CD14-positive monocyte (primary cell): ENCODE measurements around the gene MEF2D. TPM values are rescaled to one million over a fixed set of nuclear protein-coding genes. Genes with fewer than 3 reads are reported as not detected.

Source experiments
- DNase-seq, 3 donors: peaks; one replicate each; pipeline ENCODE4 v3.0.0-alpha.2; 2011 to 2022
- H2AFZ ChIP-seq: 2 replicates; pipeline ENCODE4 v1.6.0; 2012; ENCODE audit warnings: mild to moderate bottlenecking, low read depth, low read length, inconsistent platforms; ENCODE audit not compliant: insufficient read depth, poor library complexity, severe bottlenecking
- H3K27ac ChIP-seq, 2 donors: 1 replicate in 1 of 2; 2 replicates in 1 of 2; pipeline ENCODE4 v1.5.1; 2012 to 2013; ENCODE audit warnings: low read length in 2 of 2, control low read depth in 1 of 2, inconsistent platforms in 1 of 2, low read depth in 1 of 2, mild to moderate bottlenecking in 1 of 2
- H3K27me3 ChIP-seq, 2 donors: one replicate each; pipeline versions ENCODE4 v1.6.0 to v1.6.1; 2011 to 2013; ENCODE audit warnings: low read length in 2 of 2; ENCODE audit not compliant: control insufficient read depth in 2 of 2, insufficient read depth in 2 of 2
- H3K36me3 ChIP-seq, 2 donors: replicated peaks in 1 of 2; 1 replicate in 1 of 2; 2 replicates in 1 of 2; pipeline versions ENCODE4 v1.5.1 to v1.6.1; 2012 to 2013; ENCODE audit warnings: low read length in 2 of 2, control low read depth in 1 of 2, inconsistent platforms in 1 of 2, mild to moderate bottlenecking in 1 of 2; ENCODE audit not compliant: insufficient read depth in 2 of 2, control insufficient read depth in 1 of 2
- H3K4me1 ChIP-seq, 2 donors: 1 replicate in 1 of 2; 2 replicates in 1 of 2; pipeline versions ENCODE4 v1.5.1 to v1.6.1; 2012 to 2013; ENCODE audit warnings: low read length in 2 of 2, control low read depth in 1 of 2, inconsistent platforms in 1 of 2, mild to moderate bottlenecking in 1 of 2, moderate library complexity in 1 of 2; ENCODE audit not compliant: insufficient read depth in 2 of 2, control insufficient read depth in 1 of 2
- H3K4me2 ChIP-seq: replicated peaks from 2 replicates; pipeline ENCODE3; 2012; ENCODE audit warnings: low read length, moderate library complexity, mild to moderate bottlenecking; ENCODE audit not compliant: poor library complexity, severe bottlenecking; ENCODE audit errors: extremely low read depth
- H3K4me3 ChIP-seq, 3 experiments: fragments of 200-600 bp in 1 of 3; sonication (generic) in 1 of 3; replicated peaks in 1 of 3; 1 replicate in 2 of 3; 2 replicates in 1 of 3; pipeline ENCODE4 v1.5.1; 2011 to 2013; ENCODE audit warnings: low read length in 3 of 3, mild to moderate bottlenecking in 3 of 3, control low read depth in 2 of 3, low read depth in 2 of 3, inconsistent platforms in 1 of 3, moderate library complexity in 1 of 3
- H3K79me2 ChIP-seq: 2 replicates; pipeline ENCODE4 v1.6.0; 2012; ENCODE audit warnings: mild to moderate bottlenecking, control low read depth, inconsistent platforms, low read length, moderate library complexity; ENCODE audit not compliant: insufficient read depth
- H3K9ac ChIP-seq: 2 replicates; pipeline ENCODE4 v1.6.0; 2017; ENCODE audit warnings: low read length, mild to moderate bottlenecking; ENCODE audit not compliant: insufficient read depth, poor library complexity, severe bottlenecking
- H3K9me3 ChIP-seq, 2 donors: replicated peaks in 1 of 2; 1 replicate in 1 of 2; 2 replicates in 1 of 2; pipeline versions ENCODE4 v1.5.1 to v1.6.1; 2012 to 2013; ENCODE audit warnings: low read length in 2 of 2, control low read depth in 1 of 2; ENCODE audit not compliant: control insufficient read depth in 1 of 2, insufficient read depth in 1 of 2
- H4K20me1 ChIP-seq: 2 replicates; pipeline ENCODE4 v1.6.0; 2012; ENCODE audit warnings: mild to moderate bottlenecking, low read length, control low read depth, moderate library complexity; ENCODE audit not compliant: insufficient read depth
- H3K27ac Mint-ChIP-seq, 7 donors: one replicate each; pipeline ENCODE4 v1.8.0; 2020; ENCODE audit warnings: mild to moderate bottlenecking in 7 of 7, mixed read lengths in 7 of 7, moderate library complexity in 6 of 7, inconsistent platforms in 2 of 7
- H3K27me3 Mint-ChIP-seq, 3 donors: one replicate each; pipeline ENCODE4 v1.8.0; 2021 to 2022; ENCODE audit warnings: low read depth in 3 of 3, mild to moderate bottlenecking in 3 of 3, mixed read lengths in 3 of 3, moderate library complexity in 3 of 3, inconsistent platforms in 1 of 3
- H3K36me3 Mint-ChIP-seq, 2 donors: one replicate each; pipeline ENCODE4 v1.8.0; 2020; ENCODE audit warnings: mixed read lengths in 2 of 2, inconsistent platforms in 1 of 2, mild to moderate bottlenecking in 1 of 2
- H3K4me1 Mint-ChIP-seq: one replicate; pipeline ENCODE4 v1.8.0; 2020; ENCODE audit warnings: mild to moderate bottlenecking, mixed read lengths
- H3K4me3 Mint-ChIP-seq, 2 donors: one replicate each; pipeline ENCODE4 v1.8.0; 2020; ENCODE audit warnings: mild to moderate bottlenecking in 2 of 2, mixed read lengths in 2 of 2, moderate library complexity in 1 of 2
- H3K9me3 Mint-ChIP-seq, 7 donors: one replicate each; pipeline ENCODE4 v1.8.0; 2020 to 2022; ENCODE audit warnings: mixed read lengths in 7 of 7, mild to moderate bottlenecking in 6 of 7, moderate library complexity in 6 of 7, inconsistent platforms in 2 of 7
- CTCF ChIP-seq: fragments of 200-600 bp; IDR thresholded peaks from one replicate; pipeline ENCODE4 v1.8.0; 2022; ENCODE audit warnings: antibody characterized with exemption, mild to moderate bottlenecking
- WGBS: methylation state at CpG from one replicate; pipeline ENCODE4 v1.1.5; 2013; ENCODE audit warnings: missing lambda C conversion rate; ENCODE audit not compliant: insufficient coverage; 5-methylcytosine and 5-hydroxymethylcytosine counted together
- intact Hi-C, 2 donors: fragments of 100-400 bp; cut with micrococcal nuclease; formaldehyde crosslinking; loops; one replicate each; pipeline versions ENCODE4 v1.15.0 to v1.15.1; 2023
- polyA plus RNA-seq, 3 donors: library from polyadenylated mRNA; depleted of rRNA in 1 of 3; unstranded in 2 of 3; stranded (reverse) in 1 of 3; fragments of 300-500 nt in 2 of 3; fragments of >200 nt in 1 of 3; fragmentation: Illumina TruSeq in 2 of 3; gene quantifications; 1 replicate in 2 of 3; 2 replicates in 1 of 3; pipeline ENCODE4 v1.2.3, GENCODE V29; 2012 to 2021

MEF2D gene
- polyA plus RNA-seq, 3 donors, result 4.5 to 66.4 (median 8.0) TPM

GRCh38 chr1:156477526-156478249 lies 22.9 kb downstream of the MEF2D start:
- Histone ChIP-seq H3K9me3 (no peaks in the 10 kb centered on the region), H3K79me2 (peaks cover 91% of the 10 kb centered on the region), H3K27ac (peak overlapping the region in 1 of 2 donors; percentile 45), H3K9ac (no peak overlapping the region), H3K36me3 (peaks cover 96 to 100% of the 10 kb centered on the region in 2 donors), H3K4me2 (no peak overlapping the region), H2AFZ (no peak overlapping the region), H4K20me1 (peaks cover 96% of the 10 kb centered on the region), H3K4me3 (no peak overlapping the region), H3K27me3 (no peaks in the 10 kb centered on the region), H3K4me1 (peaks cover 27 to 32% of the 10 kb centered on the region in 2 donors)
- Mint-ChIP-seq H3K4me3 (no peak overlapping the region), H3K27me3 (peaks cover 0 to 2% (median 1%) of the 10 kb centered on the region in 3 donors), H3K27ac (peak overlapping the region; percentile 18 to 73 (median 46)), H3K36me3 (peaks cover 95 to 99% of the 10 kb centered on the region in 2 donors), H3K9me3 (peaks cover 0 to 2% (median 0%) of the 10 kb centered on the region in 7 donors), H3K4me1 (peaks cover 32% of the 10 kb centered on the region)
- DNase-seq, result no peak
- intact Hi-C loops, result loop anchor here in 1 of 2 donors (5.0 kb wide), 1 partner anchor 120 kb away; no protein-coding TSS in a partner anchor
- no CpG with 5 or more reads among the region's 3 CpGs for WGBS
- TF ChIP-seq CTCF, result no peak

GRCh38 chr1:156476501-156477298 lies 23.9 kb downstream of the MEF2D start:
- Mint-ChIP-seq H3K4me1 (peaks cover 22% of the 10 kb centered on the region), H3K27ac (peak overlapping the region in 4 of 7 donors; percentile 0 to 84 (median 54)), H3K36me3 (peaks cover 90 to 99% of the 10 kb centered on the region in 2 donors), H3K27me3 (peaks cover 0 to 2% (median 0%) of the 10 kb centered on the region in 3 donors), H3K4me3 (no peak overlapping the region), H3K9me3 (peaks cover 0 to 2% (median 0%) of the 10 kb centered on the region in 7 donors)
- Histone ChIP-seq H3K27ac (peak overlapping the region in 1 of 2 donors; percentile 45), H3K9ac (no peak overlapping the region), H3K4me2 (no peak overlapping the region), H3K36me3 (peaks cover 94 to 99% of the 10 kb centered on the region in 2 donors), H3K4me3 (no peak overlapping the region), H3K4me1 (peaks cover 20 to 22% of the 10 kb centered on the region in 2 donors), H4K20me1 (peaks cover 94% of the 10 kb centered on the region), H2AFZ (no peak overlapping the region), H3K79me2 (peaks cover 82% of the 10 kb centered on the region), H3K27me3 (no peaks in the 10 kb centered on the region), H3K9me3 (no peaks in the 10 kb centered on the region)
- no peak for TF ChIP-seq CTCF
- intact Hi-C loops, result loop anchor here in 1 of 2 donors (5.0 kb wide), 1 partner anchor 121 kb away; no protein-coding TSS in a partner anchor
- no peak for DNase-seq
- 100% methylated on average over 1 of the region's 8 CpGs for WGBS
